NCI-H2107 treated with DMSO at 0.1 percent for 48 hours (cell line): ENCODE measurements around the gene FHIT.

Experiments used
- DNase-seq: peaks from one replicate; lab custom pipeline; 2025; ENCODE audit not compliant: unreplicated experiment; lab: John Stamatoyannopoulos, UW

The FHIT gene

GRCh38 chr3:60090548-60090947, 1160.7 kb downstream of the FHIT start:
- DNase-seq, result no peak

GRCh38 chr3:60086811-60087210, 1164.4 kb downstream of the FHIT start:
- no peak for DNase-seq

- DNase-seq, result no peak
These were observed 1165.6 kb downstream of the FHIT start for GRCh38 chr3:60085649-60086048.

GRCh38 chr3:60081381-60082095, 1169.7 kb downstream of the FHIT start:
- DNase-seq, result no peak

DNA sequence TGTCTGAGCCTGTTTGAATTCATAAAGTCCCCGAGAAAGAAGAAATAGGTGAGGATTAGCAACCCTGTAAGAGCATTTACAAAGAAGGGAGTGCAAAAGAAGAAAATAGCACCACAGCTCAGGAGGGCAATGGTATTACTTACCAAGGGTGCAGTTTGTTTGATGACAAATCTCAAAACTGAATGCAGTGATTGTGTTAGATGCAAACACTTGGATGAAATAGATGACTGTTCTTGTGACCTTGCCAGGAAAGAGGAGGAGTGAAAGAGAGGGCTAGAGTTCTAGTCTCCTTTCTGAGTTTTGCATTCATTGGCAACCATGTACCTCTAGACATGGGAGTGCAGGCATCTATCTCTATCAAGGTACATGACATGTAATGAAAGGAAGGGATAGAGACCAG, 1170.6 kb downstream of the FHIT start:
- DNase-seq, result no peak

GRCh38 chr3:60079076-60079475, 1172.2 kb downstream of the FHIT start:
- no peak for DNase-seq

GRCh38 chr3:60076331-60076730, 1174.9 kb downstream of the FHIT start:
- DNase-seq, result no peak

GRCh38 chr3:60073942-60074341, 1177.3 kb downstream of the FHIT start:
- DNase-seq, result no peak

DNA sequence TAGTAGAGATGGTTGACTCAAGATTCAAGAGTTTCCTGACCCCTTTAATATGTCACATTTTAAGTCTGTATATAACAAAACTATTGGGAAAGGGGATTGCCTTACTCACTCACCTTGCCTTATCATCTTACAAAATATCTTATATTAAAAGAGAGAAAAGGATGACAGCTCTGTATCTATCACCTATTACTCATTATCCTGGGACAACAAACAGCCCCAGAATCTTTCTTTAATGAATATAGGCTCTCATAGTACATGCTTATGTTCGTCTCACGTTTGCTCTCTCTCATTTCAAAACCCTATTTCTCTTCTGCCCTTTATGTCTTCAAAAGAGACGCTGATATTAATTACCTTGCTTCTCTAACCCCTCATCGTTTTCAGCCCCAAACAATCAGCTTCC, 1178.0 kb downstream of the FHIT start:
- DNase-seq, result no peak

DNA sequence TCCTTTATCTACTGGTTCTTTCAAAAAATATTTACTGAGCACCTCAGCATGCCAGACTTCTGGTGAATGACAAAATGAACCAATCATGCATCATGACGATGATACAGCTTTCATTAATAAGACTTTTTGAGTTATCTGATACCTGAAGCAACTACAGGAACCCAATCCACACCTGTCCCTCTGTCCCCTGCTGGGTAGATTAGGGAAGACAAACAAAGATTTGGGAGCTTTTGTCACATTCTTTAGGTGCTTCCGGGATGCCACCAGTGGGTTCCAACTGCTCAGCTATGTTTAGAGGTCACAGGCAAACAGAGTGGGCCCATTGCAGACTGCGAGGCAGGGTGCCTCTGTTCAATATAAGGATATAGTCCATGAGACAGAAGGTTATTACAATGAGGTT, 1180.9 kb downstream of the FHIT start:
- DNase-seq, result no peak

DNA sequence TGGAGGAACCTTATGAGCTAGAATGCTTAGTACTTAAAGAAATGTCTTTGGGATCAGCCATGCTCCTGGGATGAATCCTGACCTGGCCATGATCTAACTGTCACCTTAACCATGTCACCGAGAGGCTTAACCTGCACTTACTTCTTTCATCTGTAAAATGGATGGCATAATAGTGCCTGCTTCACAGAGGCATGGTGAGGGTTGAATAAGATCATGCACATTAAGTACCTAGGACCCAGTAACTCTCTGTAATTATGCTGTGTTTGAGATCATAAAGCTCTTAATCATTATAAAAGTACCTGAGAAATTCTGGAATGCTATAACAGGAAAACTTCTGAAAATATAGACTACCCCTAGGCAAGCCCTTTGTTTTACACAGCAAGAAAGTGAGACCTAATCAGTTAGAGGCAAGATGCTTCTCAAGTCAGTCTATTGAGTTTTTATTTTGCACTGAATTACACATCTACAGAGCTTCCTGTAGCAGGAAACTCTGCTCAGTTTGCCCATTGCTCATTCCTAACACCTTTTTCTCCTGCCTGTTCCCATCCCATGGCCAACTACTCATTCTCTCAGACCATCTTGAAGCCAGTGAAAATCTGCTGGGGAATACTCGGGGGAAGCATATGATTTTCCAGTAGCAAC, 1185.9 kb downstream of the FHIT start:
- no peak for DNase-seq

DNA sequence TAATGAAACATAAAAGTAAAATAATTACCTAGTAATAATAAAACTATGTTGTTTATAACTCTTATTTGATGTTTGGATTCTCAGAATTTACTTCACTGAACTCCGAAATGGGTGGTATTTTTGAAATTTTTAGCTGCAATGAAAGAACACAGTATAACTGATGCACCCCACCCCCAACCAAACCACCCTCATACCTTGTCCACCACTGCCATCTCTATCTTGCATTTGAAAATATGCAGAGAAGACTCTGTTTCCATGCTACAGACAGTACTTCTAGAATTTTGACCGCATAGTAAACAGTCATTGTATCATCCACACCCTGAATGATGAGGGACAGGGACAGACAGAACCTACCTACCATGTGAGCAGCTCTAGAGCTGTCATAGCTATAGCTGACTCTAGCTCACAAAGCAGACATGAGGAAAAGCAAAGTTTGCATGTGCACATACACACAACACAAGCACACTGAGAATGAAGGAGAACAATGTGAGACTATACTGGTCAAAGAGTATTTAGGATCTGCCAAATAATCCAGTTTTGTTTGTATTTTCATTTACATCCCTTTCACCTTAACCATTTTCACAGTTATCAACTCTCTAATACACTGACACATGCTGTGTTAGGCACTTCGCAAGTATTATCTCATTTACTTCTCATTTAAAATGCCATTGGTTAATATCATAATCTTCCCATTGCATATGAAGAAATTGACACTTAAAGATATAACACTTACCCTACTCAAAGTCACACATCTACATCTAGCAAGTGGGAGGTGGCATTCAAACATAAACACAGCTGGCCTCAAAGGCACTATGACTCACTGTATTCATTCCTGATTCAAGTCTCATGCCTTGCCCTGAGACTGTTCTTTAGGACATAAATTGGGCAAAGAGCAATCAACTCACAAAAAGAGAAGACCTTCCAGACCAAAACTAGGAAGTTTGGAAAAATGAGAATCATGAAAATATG, 1186.8 kb downstream of the FHIT start:
- peak; percentile 25 for DNase-seq

DNA sequence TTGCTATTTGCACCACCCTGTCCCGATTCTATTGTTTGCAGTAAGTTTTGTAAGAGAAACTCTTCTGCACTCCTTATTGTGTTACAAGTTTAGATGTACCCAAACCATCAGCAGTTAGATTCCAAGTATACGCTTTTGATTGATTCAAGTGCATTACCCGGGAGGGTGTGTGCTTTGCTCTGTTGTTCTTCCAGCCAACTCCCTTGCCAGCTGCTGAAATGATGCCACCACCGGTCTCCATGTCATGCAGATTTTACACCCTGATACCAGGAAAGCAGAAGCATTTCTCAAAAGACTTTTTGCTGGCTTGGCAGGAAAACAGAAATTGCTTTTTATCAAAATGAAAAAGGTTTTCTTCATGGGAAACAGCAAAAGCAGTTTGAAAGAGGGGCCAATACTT, 1194.8 kb downstream of the FHIT start:
- no peak for DNase-seq

- DNase-seq, result no peak
These were observed 1195.5 kb downstream of the FHIT start for GRCh38 chr3:60055765-60056164.

DNA sequence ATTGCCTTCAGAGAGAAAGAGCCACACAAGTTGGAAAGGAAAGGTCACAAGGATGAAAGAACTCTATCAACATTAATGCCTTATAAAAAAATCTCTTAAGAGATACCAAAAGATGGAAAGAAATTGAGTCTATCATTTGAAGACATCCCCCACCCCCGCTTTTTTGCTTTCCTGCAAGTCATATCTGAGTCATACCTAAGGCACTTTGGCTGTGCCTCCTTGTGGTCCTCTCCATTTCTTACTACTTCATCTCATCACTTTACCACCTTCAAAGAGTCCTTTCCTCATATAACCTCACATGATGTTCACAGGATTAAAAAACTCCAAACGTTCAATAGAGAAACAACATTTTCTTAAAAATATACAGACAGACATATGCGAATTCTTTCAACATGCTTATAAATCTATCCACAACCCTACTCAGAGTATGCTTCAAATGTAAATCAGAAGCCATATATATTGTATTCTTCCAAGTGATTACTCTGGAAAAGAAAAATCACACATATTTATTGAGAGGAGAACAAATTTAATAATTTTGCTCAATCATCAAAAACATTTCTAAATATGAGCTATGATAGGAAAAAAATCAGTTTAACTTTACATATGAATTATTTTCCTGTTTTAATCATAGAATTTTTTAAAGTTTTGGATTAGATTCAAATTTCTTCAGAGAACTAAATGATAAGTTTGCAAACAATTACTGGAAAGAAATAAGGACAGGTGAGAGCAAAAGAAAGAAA, 1197.6 kb downstream of the FHIT start:
- no peak for DNase-seq

DNA sequence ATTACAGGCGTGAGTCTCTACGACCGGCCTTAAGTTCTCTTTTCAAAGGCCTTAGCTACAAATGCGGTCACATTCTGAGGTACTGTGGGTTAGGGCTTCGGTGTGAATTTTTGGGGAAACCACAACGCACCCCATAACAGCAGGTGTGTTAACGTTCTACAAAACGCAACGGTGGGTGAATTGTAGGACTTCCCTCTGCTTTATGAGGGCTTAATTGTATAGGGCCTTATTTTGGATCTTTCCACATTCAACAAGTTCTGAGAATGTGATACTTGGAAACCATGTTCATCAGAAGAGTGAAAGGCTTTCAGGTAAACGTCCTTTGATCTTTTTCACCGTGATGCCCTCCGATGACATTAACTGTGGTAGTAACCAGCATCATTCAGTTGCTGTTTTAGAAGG, 1202.8 kb downstream of the FHIT start:
- no peak for DNase-seq

- DNase-seq, result no peak
These were observed 1203.6 kb downstream of the FHIT start for GRCh38 chr3:60047426-60048200.

DNA sequence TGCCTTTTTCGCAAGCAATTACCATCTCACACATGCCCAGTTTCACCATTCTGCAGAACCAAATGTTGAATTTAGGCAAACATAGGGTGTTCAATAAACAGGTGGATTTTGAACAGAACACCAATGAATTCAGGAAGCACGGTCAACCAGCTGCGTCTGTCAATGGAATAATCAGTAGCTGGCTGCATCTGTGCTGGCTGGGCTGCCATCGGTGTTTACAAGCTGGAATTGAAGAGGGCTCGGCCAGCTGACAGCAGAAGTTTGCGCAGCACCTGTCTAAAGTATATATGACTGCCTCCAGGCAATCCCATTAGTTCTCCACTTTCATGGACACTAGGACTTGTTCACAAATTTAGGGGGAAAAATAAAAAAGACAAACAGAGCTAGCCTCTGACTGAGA, 1205.0 kb downstream of the FHIT start:
- DNase-seq, result peak; percentile 67

- no peak for DNase-seq
These were observed 1205.6 kb downstream of the FHIT start for GRCh38 chr3:60045686-60046085.

- DNase-seq, result no peak
These were observed 1214.4 kb downstream of the FHIT start for GRCh38 chr3:60036803-60037202.
